GM19467 (cell line): ENCODE results near the gene CNOT3.

ENCODE experiments used
- ATAC-seq: cut with Tn5 transposase; IDR thresholded peaks from one replicate; pipeline ENCODE4 v1.9.1; 2021; ENCODE audit warnings: mild to moderate bottlenecking, moderate library complexity; ENCODE audit not compliant: unreplicated experiment

The CNOT3 gene

GRCh38 chr19:54147676-54148075 lies 10.1 kb downstream of the CNOT3 start:
- no peak for ATAC-seq

GRCh38 chr19:54148158-54148557 lies 10.6 kb downstream of the CNOT3 start:
- no peak for ATAC-seq

- no peak for ATAC-seq
Observed at GRCh38 chr19:54149021-54149812, 11.7 kb downstream of the CNOT3 start.

DNA sequence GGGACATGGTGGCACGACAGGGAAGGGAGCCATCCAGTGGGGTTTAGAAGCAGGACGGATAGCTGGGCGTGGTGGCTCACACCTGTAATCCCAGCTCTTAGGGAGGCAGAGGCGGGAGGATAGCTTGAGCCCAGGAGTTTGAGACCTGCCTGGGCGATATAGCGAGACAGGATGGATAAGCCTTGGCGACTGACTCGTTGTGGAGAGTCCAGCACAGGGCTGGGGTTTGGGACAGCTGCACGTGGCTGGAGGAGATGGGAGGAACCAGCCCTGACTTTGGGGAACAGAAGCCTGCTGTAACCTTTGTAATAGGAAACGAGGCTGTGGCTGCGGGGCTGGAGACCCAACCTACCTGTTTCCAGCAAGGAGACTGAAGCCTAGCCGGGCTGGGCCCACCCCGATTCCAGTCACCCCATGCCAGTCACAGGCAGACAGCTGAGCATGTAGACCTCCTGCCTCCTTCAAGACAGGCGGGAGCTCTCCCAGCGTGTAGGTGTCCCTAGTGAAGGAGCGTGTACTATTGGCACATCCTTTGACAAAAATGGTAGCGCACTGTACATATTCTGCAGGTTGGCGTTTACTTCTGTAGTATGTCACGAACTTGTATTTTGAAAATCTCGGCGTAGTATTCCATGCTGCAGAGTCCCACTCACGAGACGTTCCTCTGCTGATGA lies 13.9 kb downstream of the CNOT3 start:
- ATAC-seq: no peak

DNA sequence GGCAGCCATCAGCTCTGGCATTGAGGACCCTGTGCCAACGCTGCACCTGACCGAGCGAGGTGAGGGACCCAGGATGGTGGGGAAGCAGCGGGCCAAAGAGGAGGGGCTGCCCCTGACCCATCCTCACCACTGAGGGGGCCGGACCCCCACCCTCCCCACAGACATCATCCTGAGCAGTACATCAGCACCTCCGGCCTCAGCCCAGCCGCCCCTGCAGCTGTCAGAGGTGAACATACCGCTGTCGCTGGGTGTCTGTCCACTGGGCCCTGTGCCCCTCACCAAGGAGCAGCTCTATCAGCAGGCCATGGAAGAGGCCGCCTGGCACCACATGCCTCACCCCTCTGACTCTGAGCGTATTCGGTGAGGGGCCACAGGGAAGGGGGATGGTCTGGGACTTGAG lies 14.7 kb downstream of the CNOT3 start:
- no peak for ATAC-seq

DNA sequence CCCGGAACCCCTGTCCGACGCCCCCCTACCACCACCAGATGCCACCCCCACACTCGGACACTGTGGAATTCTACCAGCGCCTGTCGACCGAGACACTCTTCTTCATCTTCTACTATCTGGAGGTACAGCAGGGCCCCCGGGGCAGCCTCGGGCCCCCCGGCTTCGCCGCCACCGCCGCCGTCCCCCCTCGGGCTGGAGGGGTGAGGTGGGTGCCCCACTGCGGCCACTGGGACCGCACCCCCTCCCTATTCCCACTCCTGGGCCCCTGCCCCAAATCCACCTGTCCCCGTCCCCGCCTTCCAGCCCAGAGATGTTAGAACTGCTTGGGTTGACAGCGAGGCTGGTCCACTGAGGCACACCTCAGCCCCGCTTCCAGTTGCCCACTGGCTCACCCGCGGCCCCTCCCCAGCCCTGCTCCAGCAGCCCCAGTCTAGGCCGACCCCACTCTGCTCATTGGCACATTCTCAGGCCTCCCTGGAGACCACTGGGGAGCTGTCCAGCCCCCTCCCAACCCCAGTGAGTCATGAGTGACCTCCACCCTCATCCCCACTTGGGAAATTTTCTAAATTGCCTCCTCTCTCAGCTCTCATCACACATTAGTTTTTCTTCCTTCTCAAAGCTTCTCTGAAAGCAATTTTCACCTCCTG lies 15.4 kb downstream of the CNOT3 start:
- no peak for ATAC-seq

GRCh38 chr19:54153731-54154326 lies 16.3 kb downstream of the CNOT3 start:
- no peak for ATAC-seq

DNA sequence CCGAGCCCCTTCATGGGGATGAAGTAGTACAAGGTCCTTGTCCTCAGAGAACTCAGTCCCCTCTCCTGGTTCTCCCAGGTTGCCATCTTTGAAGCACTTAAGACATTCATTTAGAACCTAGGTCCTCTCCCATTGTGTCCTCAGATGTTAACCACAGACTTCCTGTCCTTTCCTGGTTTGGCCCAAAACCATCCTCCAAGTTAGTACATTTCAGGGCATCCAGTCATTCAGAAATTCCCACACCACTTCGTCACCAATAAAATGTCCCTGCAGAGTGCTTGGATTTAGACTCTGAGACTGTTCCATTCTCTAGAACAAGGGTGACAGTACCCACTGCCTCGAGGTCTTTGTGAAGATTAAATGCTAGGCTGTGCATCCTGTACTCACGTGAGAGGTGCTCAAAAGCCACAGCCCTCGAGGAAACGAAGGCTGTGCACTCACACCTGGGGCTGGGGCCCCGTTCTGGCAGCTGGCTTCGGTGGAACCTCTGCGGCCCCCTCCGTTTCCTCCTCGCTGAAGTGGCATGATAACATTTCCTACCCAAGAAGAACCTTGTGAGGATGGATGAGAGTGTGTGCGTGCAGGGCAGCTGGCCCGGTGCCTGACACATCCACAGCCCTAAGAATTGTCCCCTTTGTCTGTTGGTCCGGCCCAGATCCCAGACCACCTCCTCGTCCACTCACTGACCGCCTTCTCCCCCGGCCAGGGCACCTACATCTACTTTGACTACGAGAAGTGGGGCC lies 17.2 kb downstream of the CNOT3 start:
- ATAC-seq: no peak

DNA sequence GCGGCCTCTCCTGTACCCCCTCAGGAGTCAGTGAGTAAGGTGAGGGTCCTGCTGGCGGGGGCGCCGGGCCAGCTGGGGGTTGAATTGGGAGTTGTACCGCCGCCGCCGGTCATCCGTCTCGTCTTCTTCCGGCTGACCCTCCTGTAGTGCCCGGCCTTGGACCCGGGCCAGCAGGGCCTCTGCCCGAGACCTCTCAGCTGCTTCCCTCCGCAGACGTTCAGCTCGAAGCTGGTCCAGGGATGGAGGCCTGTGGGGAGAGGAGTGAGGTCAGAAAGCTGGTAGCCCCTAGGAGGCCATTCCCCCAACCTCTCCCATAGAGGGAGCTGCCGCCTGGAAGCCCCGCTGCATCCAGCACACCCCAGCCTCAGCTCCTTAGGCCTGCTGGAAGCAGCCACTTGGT lies 18.1 kb downstream of the CNOT3 start:
- ATAC-seq: no peak

GRCh38 chr19:54156490-54156889 lies 18.9 kb downstream of the CNOT3 start:
- ATAC-seq: no peak

GRCh38 chr19:54156953-54157352 lies 19.4 kb downstream of the CNOT3 start:
- no peak for ATAC-seq

GRCh38 chr19:54158812-54159351 lies 21.3 kb downstream of the CNOT3 start:
- no peak for ATAC-seq

- peak; percentile 88 for ATAC-seq
Observed at GRCh38 chr19:54159352-54160181, 22.0 kb downstream of the CNOT3 start, which contains the start of gene LENG1. Gene LENG1 (minus strand): TSS chr19:54159721. CDS start chr19:54159695, 26 bp downstream.

GRCh38 chr19:54160182-54160811 lies 22.7 kb downstream of the CNOT3 start:
- no peak for ATAC-seq

DNA sequence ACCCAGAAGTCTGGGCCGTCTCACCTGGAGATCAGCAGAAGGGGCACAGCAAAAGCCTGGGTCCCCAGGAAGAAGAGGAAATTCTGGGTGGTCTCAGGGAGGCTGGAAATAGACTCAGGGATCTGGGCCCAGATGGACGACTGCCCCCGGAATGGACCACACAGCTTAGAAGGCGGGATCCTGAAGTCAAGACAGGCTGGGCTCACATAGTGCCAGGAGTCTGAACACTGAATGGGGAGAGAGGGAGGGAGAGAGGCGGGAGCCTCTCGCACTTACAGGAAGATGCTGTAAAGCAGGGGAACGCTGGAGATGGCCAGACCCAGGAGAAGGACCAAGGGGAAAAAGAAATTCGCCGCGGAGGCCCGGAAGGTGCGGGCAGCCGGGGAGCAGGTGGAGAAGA lies 23.3 kb downstream of the CNOT3 start:
- no peak for ATAC-seq

DNA sequence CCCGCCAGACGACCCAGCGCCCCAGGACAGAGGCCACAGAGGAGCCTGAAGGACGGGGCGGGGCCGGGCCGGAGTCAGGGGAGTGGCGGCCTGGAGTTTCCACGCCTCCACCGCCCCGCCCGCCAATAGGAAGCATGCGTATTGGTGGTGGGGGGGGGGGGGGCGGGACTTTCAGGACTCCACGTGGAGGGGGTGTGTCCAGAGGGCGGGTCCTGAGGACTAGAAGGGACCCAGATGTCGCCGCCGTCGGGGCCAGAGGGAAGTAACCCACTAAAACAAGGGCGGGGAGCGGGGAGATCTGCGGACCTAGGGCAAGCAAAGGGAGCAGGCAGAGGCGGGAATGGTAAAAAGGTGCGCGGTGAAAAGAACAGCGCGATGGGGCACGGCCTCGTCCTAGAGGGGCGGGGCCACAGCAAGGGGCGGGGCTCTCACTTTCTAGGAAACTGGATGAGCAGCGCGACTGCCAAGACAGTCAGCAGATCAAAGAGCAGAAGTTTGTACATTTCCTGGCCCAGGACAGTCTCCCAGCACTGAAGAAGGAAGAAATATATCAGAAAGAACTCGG lies 24.8 kb downstream of the CNOT3 start:
- no peak for ATAC-seq

DNA sequence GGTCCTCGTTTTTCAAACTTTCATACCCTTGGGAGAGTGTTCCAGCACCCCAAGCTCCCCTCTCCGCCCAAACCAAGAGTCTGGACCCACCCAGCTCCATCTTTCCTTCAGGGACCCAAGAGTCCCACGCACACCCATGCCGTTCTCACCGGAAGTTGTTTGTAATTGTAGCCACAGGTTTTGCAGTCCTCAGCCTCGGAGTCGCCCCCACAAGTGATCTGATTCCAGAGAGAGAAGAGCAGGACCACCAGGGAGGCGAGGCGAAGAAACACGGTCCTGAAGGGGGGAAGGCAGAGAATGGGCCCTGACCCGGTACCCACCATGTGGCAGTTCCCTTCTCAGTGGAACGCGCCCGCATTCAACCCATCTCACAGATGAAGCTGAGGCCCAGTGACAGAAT lies 25.3 kb downstream of the CNOT3 start:
- ATAC-seq: no peak

- ATAC-seq: no peak
Observed at GRCh38 chr19:54164369-54165068, 27.0 kb downstream of the CNOT3 start.
